Panc1 (cell line): Measurements from ENCODE around the gene RGS6. TPM values are rescaled to one million over a fixed set of nuclear protein-coding genes. Genes with fewer than 3 reads are reported as not detected.

Experiments
- ATAC-seq: fragments of 200-7000 bp; cut with Tn5 transposase; 2 replicates; pipeline ENCODE4 v1.9.1; 2020; ENCODE audit warnings: mild to moderate bottlenecking, moderate library complexity
- BruUV-seq: library from RNA; stranded (reverse); fragments of 400-500 nt; replicated peaks from 2 replicates; lab custom pipeline; 2021; lab: Mats Ljungman, UMichigan
- CTCF ChIA-PET: fragments of 300-600 bp; sonication (Branson Sonifier 250); formaldehyde crosslinking; loops from one replicate; lab custom pipeline; 2022; ENCODE audit warnings: antibody characterized with exemption; lab: Charles Lee
- POLR2A ChIA-PET: fragments of 300-600 bp; sonication (Branson Sonifier 250); formaldehyde crosslinking; loops from one replicate; lab custom pipeline; 2022; ENCODE audit warnings: antibody characterized with exemption; lab: Charles Lee
- DNase-seq: peaks from one replicate; pipeline ENCODE4 v3.0.0-alpha.2; 2010; ENCODE audit warnings: low read depth, low spot score
- H3K27ac ChIP-seq: 2 replicates; pipeline ENCODE4 v1.5.1; 2011; ENCODE audit warnings: mild to moderate bottlenecking, low read length, inconsistent platforms
- H3K27me3 ChIP-seq: fragments of 200-500 bp; sonication (Bioruptor generic); 2 replicates; pipeline ENCODE4 v1.6.0; 2014; ENCODE audit warnings: low read length, inconsistent platforms; ENCODE audit not compliant: control insufficient read depth, insufficient read depth
- H3K36me3 ChIP-seq: fragments of 200-500 bp; sonication (Bioruptor generic); 2 replicates; pipeline ENCODE4 v1.5.1; 2014; ENCODE audit warnings: inconsistent platforms, mild to moderate bottlenecking, low read length, moderate library complexity; ENCODE audit not compliant: control insufficient read depth, insufficient read depth
- H3K4me1 ChIP-seq: 2 replicates; pipeline ENCODE4 v1.5.1; 2011; ENCODE audit warnings: inconsistent platforms, mild to moderate bottlenecking, low read length, moderate library complexity; ENCODE audit not compliant: control insufficient read depth, insufficient read depth
- H3K4me3 ChIP-seq, 2 experiments: 2 replicates each; pipeline ENCODE4 v1.5.1; 2011 to 2012; ENCODE audit warnings: low read depth in 2 of 2, low read length in 2 of 2, mild to moderate bottlenecking in 2 of 2, inconsistent platforms in 1 of 2, moderate library complexity in 1 of 2
- H3K9me3 ChIP-seq: fragments of 200-500 bp; sonication (Bioruptor generic); 2 replicates; pipeline ENCODE4 v1.5.1; 2014; ENCODE audit warnings: low read depth, mild to moderate bottlenecking, inconsistent platforms, low read length, moderate library complexity; ENCODE audit not compliant: control insufficient read depth, insufficient read depth
- POLR2AphosphoS5 ChIP-seq: IDR thresholded peaks from 2 replicates; pipeline ENCODE4 v1.6.1; 2012; ENCODE audit warnings: mild to moderate bottlenecking, low read depth, low read length, moderate library complexity
- REST ChIP-seq, 2 experiments: IDR thresholded peaks; 2 replicates each; pipeline ENCODE4 v1.6.1; 2011 to 2012; ENCODE audit warnings: low read depth in 2 of 2, control low read depth in 1 of 2, low read length in 1 of 2, mild to moderate bottlenecking in 1 of 2, moderate library complexity in 1 of 2; ENCODE audit not compliant: insufficient read depth in 1 of 2
- SIN3A ChIP-seq: IDR thresholded peaks from 2 replicates; pipeline ENCODE4 v1.6.1; 2012; ENCODE audit warnings: low read depth, mild to moderate bottlenecking, low read length, moderate library complexity, borderline replicate concordance; ENCODE audit not compliant: insufficient read depth
- TCF7L2 ChIP-seq: IDR thresholded peaks from 2 replicates; pipeline ENCODE4 v1.6.1; 2011; ENCODE audit warnings: mild to moderate bottlenecking, low read depth, low read length, inconsistent platforms
- in situ Hi-C: cut with HindIII; loops from 2 replicates; pipeline ENCODE4 v1.10.0; 2016; ENCODE audit warnings: low sequenced_read_pairs, low pct_unique_long_range_greater_than_20kb
- intact Hi-C: fragments of 100-400 bp; cut with micrococcal nuclease; formaldehyde crosslinking; loops from one replicate; pipeline ENCODE4 v1.10.0; 2022; ENCODE audit not compliant: unreplicated experiment
- total RNA-seq: library from RNA; stranded (reverse); gene quantifications from one replicate; pipeline ENCODE4 v1.2.1, GENCODE V29; 2021; ENCODE audit not compliant: unreplicated experiment
- TF ChIP-seq, protein P1 (sequence below): fragments of 450-650 bp; IDR thresholded peaks from 2 replicates; pipeline ENCODE4 v1.5.1; 2017; ENCODE audit warnings: mild to moderate bottlenecking

The RGS6 gene
- total RNA-seq, 1 experiment from 2014 or later = not detected

- no TSS peak for BruUV-seq
- Histone ChIP-seq H3K4me1 (no peaks in the 10 kb centered on the region), H3K27me3 (no peaks in the 10 kb centered on the region), H3K9me3 (no peaks in the 10 kb centered on the region), H3K27ac (no peak overlapping the region), H3K36me3 (no peaks in the 10 kb centered on the region), H3K4me3 (no peak overlapping the region)
- CTCF ChIA-PET = no interaction called here
- POLR2A ChIA-PET = no interaction called here
- no peak for DNase-seq
- no peak for TF ChIP-seq SIN3A
- TF ChIP-seq, protein P1, sequence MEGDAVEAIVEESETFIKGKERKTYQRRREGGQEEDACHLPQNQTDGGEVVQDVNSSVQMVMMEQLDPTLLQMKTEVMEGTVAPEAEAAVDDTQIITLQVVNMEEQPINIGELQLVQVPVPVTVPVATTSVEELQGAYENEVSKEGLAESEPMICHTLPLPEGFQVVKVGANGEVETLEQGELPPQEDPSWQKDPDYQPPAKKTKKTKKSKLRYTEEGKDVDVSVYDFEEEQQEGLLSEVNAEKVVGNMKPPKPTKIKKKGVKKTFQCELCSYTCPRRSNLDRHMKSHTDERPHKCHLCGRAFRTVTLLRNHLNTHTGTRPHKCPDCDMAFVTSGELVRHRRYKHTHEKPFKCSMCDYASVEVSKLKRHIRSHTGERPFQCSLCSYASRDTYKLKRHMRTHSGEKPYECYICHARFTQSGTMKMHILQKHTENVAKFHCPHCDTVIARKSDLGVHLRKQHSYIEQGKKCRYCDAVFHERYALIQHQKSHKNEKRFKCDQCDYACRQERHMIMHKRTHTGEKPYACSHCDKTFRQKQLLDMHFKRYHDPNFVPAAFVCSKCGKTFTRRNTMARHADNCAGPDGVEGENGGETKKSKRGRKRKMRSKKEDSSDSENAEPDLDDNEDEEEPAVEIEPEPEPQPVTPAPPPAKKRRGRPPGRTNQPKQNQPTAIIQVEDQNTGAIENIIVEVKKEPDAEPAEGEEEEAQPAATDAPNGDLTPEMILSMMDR = no peak
- TF ChIP-seq POLR2AphosphoS5 = no peak
- TF ChIP-seq TCF7L2 = no peak
- no peak for TF ChIP-seq REST (IDR thresholded peaks at IDR 0.05; ENCODE audit: insufficient read depth in 1 of 2, low read depth in 2 of 2, low read length in 1 of 2)
- ATAC-seq = no peak
- in situ Hi-C loops (no loop called here), intact Hi-C loops (no loop called here)
Measured at GRCh38 chr14:72213424-72213823, 281.2 kb downstream of the RGS6 start.

DNA sequence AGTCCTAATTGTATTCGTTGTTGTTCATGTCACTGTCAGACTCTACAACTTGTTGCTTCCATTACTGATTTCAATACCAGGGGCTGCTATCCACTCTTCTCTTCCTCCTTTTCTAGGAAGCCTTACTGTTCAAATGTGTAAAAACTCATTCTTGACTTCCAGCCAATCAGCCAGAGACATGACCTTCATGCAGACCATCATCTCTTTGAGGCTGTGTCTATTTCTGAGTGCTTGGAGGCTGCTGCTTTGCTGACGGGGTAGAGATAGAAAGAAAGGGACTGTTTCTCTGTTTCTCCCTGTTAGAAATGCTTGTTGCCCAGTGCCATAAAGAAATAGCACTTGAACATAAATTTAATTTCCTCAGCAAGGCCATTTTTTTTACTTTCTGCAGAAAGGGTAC, 282.9 kb downstream of the RGS6 start:
- Histone ChIP-seq H3K36me3 (no peaks in the 10 kb centered on the region), H3K27ac (no peak overlapping the region), H3K27me3 (no peaks in the 10 kb centered on the region), H3K9me3 (no peaks in the 10 kb centered on the region), H3K4me1 (no peaks in the 10 kb centered on the region), H3K4me3 (no peak overlapping the region)
- TF ChIP-seq SIN3A (no peak), REST (IDR thresholded peaks at IDR 0.05; ENCODE audit: insufficient read depth in 1 of 2, low read depth in 2 of 2, low read length in 1 of 2) (no peak), TCF7L2 (no peak)
- TF ChIP-seq, protein P1 = no peak
- ATAC-seq (no peak), DNase-seq (no peak)
- intact Hi-C loops = no loop called here
- in situ Hi-C loops = no loop called here
- ChIA-PET CTCF (no interaction called here), POLR2A (no interaction called here)
- no TSS peak for BruUV-seq
